Heart left ventricle (tissue), 13 donors: ENCODE results near the gene YWHAQ.

Experiments used
- CTCF ChIP-seq, 12 donors: fragments of 200-600 bp; sonication (generic) in 4 of 12; IDR thresholded peaks; one replicate each; pipeline versions ENCODE4 v1.5.0 to v1.8.0; 2018 to 2022; ENCODE audit warnings: antibody characterized with exemption in 12 of 12, mild to moderate bottlenecking in 5 of 12
- POLR2A ChIP-seq, 2 donors: fragments of 450-650 bp; IDR thresholded peaks; one replicate each; pipeline ENCODE4 v1.6.1; 2017; ENCODE audit warnings: antibody characterized with exemption in 2 of 2, mild to moderate bottlenecking in 2 of 2, moderate library complexity in 2 of 2
- donor health status: ischemic (EF 13 %, LVEDD 7.1; RV severe dilation, severe dysfunction).
- donor health status: DM: no; HTN: yes; CAD: no.
- donor health status: DM: no; HTN: no; CAD: no.
- donor health status: ischemic (EF 25% LVEDD 6.9; RV normal size, moderate dysfunction).
- donor health status: ischemic (EF 25% LVEDD 5.7; RV mildly dilated, moderate dysfunction).
- donor health status: ischemic (EF 35%, LVEDD 5.7; RV mildly dilated, moderate dysfunction).
- donor health status: nonischemic (EF 11% LVEDD 7.7; RV severe dilation, severe dysfunction).
- donor health status: DM: yes; HTN: yes; CAD: no.
- donor health status: PGD.
- donor health status: ischemic (EF 29% LVEDD 5.4; RV normal size, mild dysfunction).
- donor health status: nonischemic (EF 23%, LVEDD 6.1; RV moderate dilation, normal function).

GRCh38 chr2:9592699-9593098 is 38.1 kb downstream of the YWHAQ start:
- TF ChIP-seq CTCF (IDR thresholded peaks at IDR 0.05) = no peak
- TF ChIP-seq POLR2A (IDR thresholded peaks at IDR 0.05) = no peak
